ENCODE data around the gene ICA1L.

- no peak for TF ChIP-seq EZH2 (IDR thresholded peaks at IDR 0.05; ENCODE audit: insufficient read depth, poor library complexity, severe bottlenecking)
- no peak for TF ChIP-seq EZH2phosphoT487 (IDR thresholded peaks at IDR 0.05; ENCODE audit: insufficient read depth, low read depth)
Measured at GRCh38 chr2:202877699-202878098, 6.1 kb upstream of the ICA1L start.
